Smooth muscle cell of the brain vasculature (primary cell): Measurements from ENCODE around the gene NCOA7.
"Not testable (repeated sequence)": the region's sequence is repeated elsewhere in the genome, so short reads cannot be mapped to it uniquely, and the experiment has no call there.

Experiments
- DNase-seq: peaks from one replicate; pipeline ENCODE4 v3.0.0-alpha.2; 2012; ENCODE audit warnings: low read depth, low spot score

NCOA7 gene

GRCh38 chr6:125972478-125972877, 181.7 kb downstream of the NCOA7 start:
- DNase-seq: not testable (repeated sequence)

GRCh38 chr6:125974214-125974866, 183.6 kb downstream of the NCOA7 start:
- DNase-seq: no peak

- DNase-seq: no peak
These were observed 188.3 kb downstream of the NCOA7 start for GRCh38 chr6:125979101-125979500.
